Psoas muscle (tissue), 8 donors: ENCODE measurements around the gene RAD51B. TPM values are rescaled to one million over a fixed set of nuclear protein-coding genes. Genes with fewer than 3 reads are reported as not detected.

Experiments
- ATAC-seq, 4 donors: fragments of 200-7000 bp; cut with Tn5 transposase; one replicate each; pipeline ENCODE4 v1.9.1; 2020; ENCODE audit warnings: moderate library complexity in 3 of 4, mild to moderate bottlenecking in 2 of 4
- DNase-seq, 2 donors: peaks; one replicate each; pipeline ENCODE4 v3.0.0-alpha.2; 2020
- H3K27ac ChIP-seq: fragments of 200-600 bp; one replicate; pipeline ENCODE4 v1.8.0; 2022
- H3K27me3 ChIP-seq, 3 donors: fragments of 200-600 bp in 1 of 3; one replicate each; pipeline versions ENCODE4 v1.6.1 to v1.8.0; 2013 to 2022; ENCODE audit warnings: low read length in 2 of 3, mild to moderate bottlenecking in 2 of 3, moderate library complexity in 1 of 3; ENCODE audit not compliant: insufficient read depth in 3 of 3
- H3K36me3 ChIP-seq, 2 donors: fragments of 200-600 bp in 1 of 2; one replicate each; pipeline versions ENCODE4 v1.6.1 to v1.8.0; 2013 to 2022; ENCODE audit warnings: low read depth in 1 of 2, mild to moderate bottlenecking in 1 of 2, moderate library complexity in 1 of 2; ENCODE audit not compliant: insufficient read depth in 1 of 2
- H3K4me1 ChIP-seq: fragments of 200-600 bp; one replicate; pipeline ENCODE4 v1.8.0; 2022
- H3K4me3 ChIP-seq: fragments of 200-600 bp; one replicate; pipeline ENCODE4 v1.8.0; 2022; ENCODE audit warnings: mild to moderate bottlenecking
- H3K9me3 ChIP-seq: fragments of 200-600 bp; one replicate; pipeline ENCODE4 v1.8.0; 2022
- CTCF ChIP-seq: fragments of 200-600 bp; IDR thresholded peaks from one replicate; pipeline ENCODE4 v1.8.0; 2022; ENCODE audit warnings: antibody characterized with exemption
- WGBS, 3 donors: extraction: QIAGEN DNeasy Blood & Tissue Kit; methylation state at CpG; one replicate each; pipeline versions ENCODE4 v1.1.6 to v1.1.7; 2013; 5-methylcytosine and 5-hydroxymethylcytosine counted together
- intact Hi-C, 2 donors: fragments of 100-400 bp; cut with DNase I; formaldehyde crosslinking; loops; one replicate each; pipeline versions ENCODE4 v1.11.0 to v1.14.2; 2022
- polyA plus RNA-seq, 3 donors: library from polyadenylated mRNA; stranded (reverse); fragments of 200-250 nt; gene quantifications; one replicate each; pipeline ENCODE4 v1.2.3, GENCODE V29; 2013
- total RNA-seq, 4 donors: library from RNA; stranded (reverse); fragmentation: NEBNext Ultra II Directional in 2 of 4; extraction: Animal tissue kit (Norgen Biotek cat#: 25700) in 2 of 4; gene quantifications; one replicate each; pipeline versions ENCODE4 v1.2.1 to v1.2.4, GENCODE V29; 2021 to 2023
- donor health status: healthy with polysubstance abuse.
- donor health status: DM: no; HTN: no; CAD: no; lungs with moderate emphysema.
- donor health status: Bipolar disorder and iron deficiency.
- donor health status: healthy.
- donor health status: DM: yes; HTN: yes; CAD: no.
- donor health status: DM: no; HTN: no; CAD: no.
- donor health status: DM: no; HTN: no; CAD: no.
- donor health status: DM: yes; HTN: yes; CAD: no.

RAD51B gene
- total and polyA plus RNA-seq, 7 donors = 0.60 to 7.2 (median 2.2) TPM

GRCh38 chr14:68606644-68607043 lies 787.1 kb downstream of the RAD51B start:
- Histone ChIP-seq H3K9me3 (no peaks in the 10 kb centered on the region), H3K36me3 (no peaks in the 10 kb centered on the region), H3K4me1 (peaks cover 4% of the 10 kb centered on the region), H3K27ac (no peak overlapping the region), H3K27me3 (no peaks in the 10 kb centered on the region), H3K4me3 (no peak overlapping the region)
- whole genome bisulfite sequencing, 3 donors = 90 to 96% (median 95%) methylated on average over 4 of the region's 4 CpGs
- DNase-seq (no peak), ATAC-seq (no peak)
- intact Hi-C loops = no loop called here
- no peak for TF ChIP-seq CTCF

- H3K36me3 ChIP-seq = no peaks in the 10 kb centered on the region
- TF ChIP-seq CTCF = no peak
- no peak for DNase-seq
- H3K27ac ChIP-seq = peak overlapping the region; percentile 66
- no peaks in the 10 kb centered on the region for H3K27me3 ChIP-seq
- intact Hi-C loops = no loop called here
- H3K4me1 ChIP-seq = peaks cover 4% of the 10 kb centered on the region
- no peaks in the 10 kb centered on the region for H3K9me3 ChIP-seq
- peak in 1 of 4 donors; percentile 35 for ATAC-seq
- no peak overlapping the region for H3K4me3 ChIP-seq
- WGBS, 3 donors = 64 to 69% (median 66%) methylated on average over 17 of the region's 17 CpGs
Observed at GRCh38 chr14:68607081-68607866, 787.7 kb downstream of the RAD51B start.

- Histone ChIP-seq H3K4me1 (peaks cover 4% of the 10 kb centered on the region), H3K27me3 (no peaks in the 10 kb centered on the region), H3K9me3 (no peaks in the 10 kb centered on the region), H3K4me3 (no peak overlapping the region), H3K27ac (peak overlapping the region; percentile 66), H3K36me3 (no peaks in the 10 kb centered on the region)
- ATAC-seq (peak in 3 of 4 donors; percentile 18 to 44 (median 29)), DNase-seq (no peak)
- intact Hi-C loops = no loop called here
- 53 to 74% (median 60%) methylated on average over 14 of the region's 14 CpGs for WGBS, 3 donors
- no peak for TF ChIP-seq CTCF
Observed at GRCh38 chr14:68607867-68608573, 788.4 kb downstream of the RAD51B start.

- intact Hi-C loops = no loop called here
- H3K9me3 ChIP-seq = peaks cover under 1% of the 10 kb centered on the region
- H3K36me3 ChIP-seq = no peaks in the 10 kb centered on the region
- no peak for TF ChIP-seq CTCF
- H3K27me3 ChIP-seq = no peaks in the 10 kb centered on the region
- ATAC-seq (peak in 2 of 4 donors; percentile 5 to 9), DNase-seq (no peak)
- 78 to 83% (median 80%) methylated on average over 3 to 4 of the region's 4 CpGs for WGBS, 3 donors
- peaks cover 4% of the 10 kb centered on the region for H3K4me1 ChIP-seq
- H3K4me3 ChIP-seq = no peak overlapping the region
- H3K27ac ChIP-seq = no peak overlapping the region
Observed at GRCh38 chr14:68608574-68608962, 789.0 kb downstream of the RAD51B start.
